PFSK-1 (cell line): ENCODE measurements around the gene DIP2C.

Source experiments
- FOXP2 ChIP-seq: optimal IDR thresholded peaks from 2 replicates; pipeline ENCODE3; 2011; ENCODE audit warnings: borderline replicate concordance, control low read depth, inconsistent platforms; ENCODE audit not compliant: insufficient read depth; ENCODE audit errors: extremely low read length, extremely low read depth
- POLR2AphosphoS5 ChIP-seq: IDR thresholded peaks from 2 replicates; pipeline ENCODE4 v1.6.1; 2012; ENCODE audit warnings: low read depth, mild to moderate bottlenecking, control low read depth, low read length, moderate library complexity
- REST ChIP-seq, 2 experiments: IDR thresholded peaks; 2 replicates each; pipeline versions ENCODE4 v1.6.1 to v1.8.0; 2011 to 2012; ENCODE audit warnings: low read depth in 2 of 2, low read length in 2 of 2, control low read depth in 1 of 2, inconsistent platforms in 1 of 2, mild to moderate bottlenecking in 1 of 2, moderate library complexity in 1 of 2; ENCODE audit not compliant: insufficient read depth in 1 of 2
- SIN3A ChIP-seq: IDR thresholded peaks from 2 replicates; pipeline ENCODE4 v1.6.1; 2012; ENCODE audit warnings: mild to moderate bottlenecking, low read length, moderate library complexity, borderline replicate concordance; ENCODE audit not compliant: insufficient read depth
- TAF1 ChIP-seq: IDR thresholded peaks from 2 replicates; pipeline ENCODE4 v1.6.1; 2012; ENCODE audit warnings: low read length, control low read depth, borderline replicate concordance; ENCODE audit not compliant: insufficient read depth

Gene DIP2C

GRCh38 chr10:437698-438490 is 251.6 kb downstream of the DIP2C start:
- TF ChIP-seq FOXP2 (no peak), REST (IDR thresholded peaks at IDR 0.05; ENCODE audit: insufficient read depth in 1 of 2, low read depth in 2 of 2, low read length in 2 of 2) (no peak), POLR2AphosphoS5 (no peak), SIN3A (no peak), TAF1 (no peak)

- TF ChIP-seq REST (IDR thresholded peaks at IDR 0.05; ENCODE audit: insufficient read depth in 1 of 2, low read depth in 2 of 2, low read length in 2 of 2) (no peak), POLR2AphosphoS5 (no peak), TAF1 (no peak), SIN3A (no peak), FOXP2 (no peak)
These were observed 252.4 kb downstream of the DIP2C start for GRCh38 chr10:436911-437665.

DNA sequence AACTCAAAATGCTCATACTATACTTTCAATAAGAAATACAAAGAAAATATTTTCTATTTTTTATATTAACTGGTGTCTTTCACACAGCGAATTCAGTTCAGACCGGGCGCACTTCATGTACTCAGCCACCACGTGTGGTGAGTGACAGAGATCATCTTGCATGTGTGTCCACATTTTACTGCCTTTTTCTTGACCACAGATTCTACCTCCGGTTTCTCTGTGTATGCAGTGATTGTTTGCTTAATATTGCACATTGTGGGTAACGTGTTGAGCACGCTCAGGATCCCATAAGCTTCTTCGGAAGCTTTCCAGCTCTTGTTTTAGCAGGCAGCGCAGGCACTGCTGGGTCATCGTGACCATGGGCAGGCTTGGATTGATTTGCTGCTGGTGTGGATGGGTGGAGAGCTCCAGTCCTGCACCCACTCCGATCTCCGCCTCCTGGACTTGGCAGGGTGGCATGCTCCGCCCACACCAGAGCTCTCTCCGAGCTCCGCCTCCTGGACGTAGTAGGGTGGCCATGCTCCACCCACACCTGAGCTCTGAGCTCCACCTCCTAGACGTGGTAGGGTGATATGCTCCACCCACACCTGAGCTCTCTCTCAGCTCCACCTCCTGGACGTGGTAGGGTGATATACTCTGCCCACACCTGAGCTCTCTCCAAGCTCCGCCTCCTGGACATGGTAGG is 253.3 kb downstream of the DIP2C start:
- TF ChIP-seq POLR2AphosphoS5 (no peak), REST (IDR thresholded peaks at IDR 0.05; ENCODE audit: insufficient read depth in 1 of 2, low read depth in 2 of 2, low read length in 2 of 2) (no peak), SIN3A (no peak), TAF1 (no peak), FOXP2 (no peak)

- TF ChIP-seq SIN3A (no peak), FOXP2 (no peak), REST (IDR thresholded peaks at IDR 0.05; ENCODE audit: insufficient read depth in 1 of 2, low read depth in 2 of 2, low read length in 2 of 2) (no peak), POLR2AphosphoS5 (no peak), TAF1 (no peak)
These were observed 254.1 kb downstream of the DIP2C start for GRCh38 chr10:435397-435796.
